ENCODE measurements around the gene C3. TPM values are rescaled to one million over a fixed set of nuclear protein-coding genes. Genes with fewer than 3 reads are reported as not detected.

The C3 gene
- total and polyA plus RNA-seq, 2 of the 13 experiments (the other 11 are each of a cell fraction or from before 2014, with no cell fraction given) = 1,455 to 6,272 TPM

DNA sequence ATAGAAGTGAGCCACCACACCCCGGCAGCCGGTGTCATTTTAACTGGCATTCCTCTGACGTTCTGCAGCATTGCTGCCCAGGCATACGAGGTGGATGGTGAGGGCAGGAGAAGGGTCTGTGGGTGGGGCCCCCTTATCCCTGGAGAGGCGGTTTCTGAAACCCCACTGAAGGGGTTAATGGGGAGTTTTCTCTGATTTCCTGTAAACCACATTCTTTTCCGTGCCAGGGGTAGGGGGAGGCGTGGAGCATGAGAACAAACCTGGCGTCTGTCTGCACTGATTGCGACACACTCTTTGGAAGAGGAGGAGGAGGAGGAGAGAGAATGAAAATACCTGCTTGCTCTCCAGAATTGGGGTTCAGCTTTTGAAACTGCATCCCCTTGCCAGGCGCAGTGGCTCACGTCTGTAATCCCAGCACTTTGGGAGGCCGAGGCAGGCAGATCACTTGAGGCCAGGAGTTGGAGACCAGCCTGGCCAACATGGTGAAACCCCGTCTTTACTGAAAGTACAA lies 2.7 kb upstream of the C3 start (continued):
- TF ChIP-seq, protein P1, sequence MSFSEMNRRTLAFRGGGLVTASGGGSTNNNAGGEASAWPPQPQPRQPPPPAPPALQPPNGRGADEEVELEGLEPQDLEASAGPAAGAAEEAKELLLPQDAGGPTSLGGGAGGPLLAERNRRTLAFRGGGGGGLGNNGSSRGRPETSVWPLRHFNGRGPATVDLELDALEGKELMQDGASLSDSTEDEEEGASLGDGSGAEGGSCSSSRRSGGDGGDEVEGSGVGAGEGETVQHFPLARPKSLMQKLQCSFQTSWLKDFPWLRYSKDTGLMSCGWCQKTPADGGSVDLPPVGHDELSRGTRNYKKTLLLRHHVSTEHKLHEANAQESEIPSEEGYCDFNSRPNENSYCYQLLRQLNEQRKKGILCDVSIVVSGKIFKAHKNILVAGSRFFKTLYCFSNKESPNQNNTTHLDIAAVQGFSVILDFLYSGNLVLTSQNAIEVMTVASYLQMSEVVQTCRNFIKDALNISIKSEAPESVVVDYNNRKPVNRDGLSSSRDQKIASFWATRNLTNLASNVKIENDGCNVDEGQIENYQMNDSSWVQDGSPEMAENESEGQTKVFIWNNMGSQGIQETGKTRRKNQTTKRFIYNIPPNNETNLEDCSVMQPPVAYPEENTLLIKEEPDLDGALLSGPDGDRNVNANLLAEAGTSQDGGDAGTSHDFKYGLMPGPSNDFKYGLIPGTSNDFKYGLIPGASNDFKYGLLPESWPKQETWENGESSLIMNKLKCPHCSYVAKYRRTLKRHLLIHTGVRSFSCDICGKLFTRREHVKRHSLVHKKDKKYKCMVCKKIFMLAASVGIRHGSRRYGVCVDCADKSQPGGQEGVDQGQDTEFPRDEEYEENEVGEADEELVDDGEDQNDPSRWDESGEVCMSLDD (CRISPR knock-in tag; IDR thresholded peaks at IDR 0.05; ENCODE audit: borderline replicate concordance) = peak; percentile 98
- TF ChIP-seq RFX3 (CRISPR knock-in tag; IDR thresholded peaks at IDR 0.05) (no peak), HMG20B (CRISPR knock-in tag; conservative IDR thresholded peaks at IDR 0.05) (peak; percentile 81), HCFC1 (IDR thresholded peaks at IDR 0.05; ENCODE audit: low read depth, low read length) (no peak), ZNF891 (CRISPR knock-in tag; IDR thresholded peaks at IDR 0.05) (no peak), FOXA1 (IDR thresholded peaks at IDR 0.05) (no peak), FOXA1 (CRISPR knock-in tag; IDR thresholded peaks at IDR 0.05) (no peak), ZNF782 (CRISPR knock-in tag; IDR thresholded peaks at IDR 0.05; ENCODE audit: borderline replicate concordance) (no peak), MXD4 (CRISPR knock-in tag; IDR thresholded peaks at IDR 0.05) (peak; percentile 72; the same call in 1 of the 2 replicates), ZNF557 (CRISPR knock-in tag; IDR thresholded peaks at IDR 0.05) (no peak), RXRB (CRISPR knock-in tag; IDR thresholded peaks at IDR 0.05; ENCODE audit: borderline replicate concordance) (peak; percentile 92), ZNF350 (CRISPR knock-in tag; IDR thresholded peaks at IDR 0.05; ENCODE audit: borderline replicate concordance, low read depth) (peak; percentile 84), SALL1 (CRISPR knock-in tag; IDR thresholded peaks at IDR 0.05) (peak; percentile 88), DPF2 (CRISPR knock-in tag; IDR thresholded peaks at IDR 0.05; ENCODE audit: borderline replicate concordance, low read depth) (peak; percentile 65; the same call in 1 of the 2 replicates), MED8 (CRISPR knock-in tag; IDR thresholded peaks at IDR 0.05; ENCODE audit: insufficient replicate concordance) (peak; percentile 76), ZMAT3 (CRISPR knock-in tag; conservative IDR thresholded peaks at IDR 0.05) (no peak), ZNF607 (CRISPR knock-in tag; IDR thresholded peaks at IDR 0.05; ENCODE audit: borderline replicate concordance) (no peak), ZKSCAN1 (IDR thresholded peaks at IDR 0.05; ENCODE audit: low read length) (no peak), HDAC1 (CRISPR knock-in tag; IDR thresholded peaks at IDR 0.05) (peak; percentile 87), IKZF1 (IDR thresholded peaks at IDR 0.05) (no peak), ZNF441 (CRISPR knock-in tag; IDR thresholded peaks at IDR 0.05; ENCODE audit: borderline replicate concordance) (no peak), NAIF1 (CRISPR knock-in tag; IDR thresholded peaks at IDR 0.05; ENCODE audit: borderline replicate concordance) (no peak)
- TF ChIP-seq, protein P2, sequence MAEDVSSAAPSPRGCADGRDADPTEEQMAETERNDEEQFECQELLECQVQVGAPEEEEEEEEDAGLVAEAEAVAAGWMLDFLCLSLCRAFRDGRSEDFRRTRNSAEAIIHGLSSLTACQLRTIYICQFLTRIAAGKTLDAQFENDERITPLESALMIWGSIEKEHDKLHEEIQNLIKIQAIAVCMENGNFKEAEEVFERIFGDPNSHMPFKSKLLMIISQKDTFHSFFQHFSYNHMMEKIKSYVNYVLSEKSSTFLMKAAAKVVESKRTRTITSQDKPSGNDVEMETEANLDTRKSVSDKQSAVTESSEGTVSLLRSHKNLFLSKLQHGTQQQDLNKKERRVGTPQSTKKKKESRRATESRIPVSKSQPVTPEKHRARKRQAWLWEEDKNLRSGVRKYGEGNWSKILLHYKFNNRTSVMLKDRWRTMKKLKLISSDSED (CRISPR knock-in tag; IDR thresholded peaks at IDR 0.05) = no peak
- TF ChIP-seq, protein P3, sequence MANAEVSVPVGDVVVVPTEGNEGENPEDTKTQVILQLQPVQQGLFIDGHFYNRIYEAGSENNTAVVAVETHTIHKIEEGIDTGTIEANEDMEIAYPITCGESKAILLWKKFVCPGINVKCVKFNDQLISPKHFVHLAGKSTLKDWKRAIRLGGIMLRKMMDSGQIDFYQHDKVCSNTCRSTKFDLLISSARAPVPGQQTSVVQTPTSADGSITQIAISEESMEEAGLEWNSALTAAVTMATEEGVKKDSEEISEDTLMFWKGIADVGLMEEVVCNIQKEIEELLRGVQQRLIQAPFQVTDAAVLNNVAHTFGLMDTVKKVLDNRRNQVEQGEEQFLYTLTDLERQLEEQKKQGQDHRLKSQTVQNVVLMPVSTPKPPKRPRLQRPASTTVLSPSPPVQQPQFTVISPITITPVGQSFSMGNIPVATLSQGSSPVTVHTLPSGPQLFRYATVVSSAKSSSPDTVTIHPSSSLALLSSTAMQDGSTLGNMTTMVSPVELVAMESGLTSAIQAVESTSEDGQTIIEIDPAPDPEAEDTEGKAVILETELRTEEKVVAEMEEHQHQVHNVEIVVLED (CRISPR knock-in tag; IDR thresholded peaks at IDR 0.05; ENCODE audit: borderline replicate concordance) = no peak
